ENCODE results near the gene DENND1A. TPM values are rescaled to one million over a fixed set of nuclear protein-coding genes. Genes with fewer than 3 reads are reported as not detected.
"Not testable (repeated sequence)": the region's sequence is repeated elsewhere in the genome, so short reads cannot be mapped to it uniquely, and the experiment has no call there.

Gene DENND1A
- total and polyA plus RNA-seq, 2 experiments from 2014 or later = 13.1 to 28.7 TPM

GRCh38 chr9:123944464-123944863 is 14.5 kb upstream of the DENND1A start:
- not testable (repeated sequence) for H3K79me2 ChIP-seq (replicated peaks; ENCODE audit: insufficient read depth); H3K27ac Mint-ChIP-seq; H3K27me3 Mint-ChIP-seq (ENCODE audit: insufficient read depth, low read depth, poor library complexity); H3K27ac ChIP-seq (ENCODE audit: low read depth); DNase-seq (ENCODE audit: low spot score); H3K4me1 Mint-ChIP-seq; H3K4me3 Mint-ChIP-seq; ATAC-seq; H3K9me2 ChIP-seq (ENCODE audit: insufficient read depth); H3K27me3 ChIP-seq (ENCODE audit: insufficient read depth); H4K20me1 ChIP-seq (replicated peaks; ENCODE audit: insufficient read depth); H3K4me2 ChIP-seq; H3K4me1 ChIP-seq (ENCODE audit: insufficient read depth); H3K36me3 ChIP-seq (ENCODE audit: insufficient read depth); H3K9me3 Mint-ChIP-seq; H3K36me3 Mint-ChIP-seq (ENCODE audit: low read depth); H2AFZ ChIP-seq; H3F3A ChIP-seq (replicated peaks; ENCODE audit: low read depth); H3K4me3 ChIP-seq

GRCh38 chr9:123943671-123944070 is 13.7 kb upstream of the DENND1A start:
- no peaks in the 10 kb centered on the region for H3K27me3 ChIP-seq (ENCODE audit: insufficient read depth)

GRCh38 chr9:123942542-123942941 is 12.6 kb upstream of the DENND1A start:
- Histone ChIP-seq H3K4me2 (no peak overlapping the region), H2AFZ (peak overlapping the region; percentile 72; the same call in 1 of the 2 replicates), H3K27ac (ENCODE audit: low read depth) (no peak overlapping the region), H3K4me1 (ENCODE audit: insufficient read depth) (no peaks in the 10 kb centered on the region), H3F3A (replicated peaks; ENCODE audit: low read depth) (no peaks in the 10 kb centered on the region), H3K9me2 (ENCODE audit: insufficient read depth) (no peaks in the 10 kb centered on the region), H3K27me3 (ENCODE audit: insufficient read depth) (no peaks in the 10 kb centered on the region), H3K79me2 (replicated peaks; ENCODE audit: insufficient read depth) (no peaks in the 10 kb centered on the region), H3K4me3 (no peak overlapping the region), H3K36me3 (ENCODE audit: insufficient read depth) (no peaks in the 10 kb centered on the region), H4K20me1 (replicated peaks; ENCODE audit: insufficient read depth) (no peaks in the 10 kb centered on the region)
- H3K36me3 Mint-ChIP-seq (ENCODE audit: low read depth) = no peaks in the 10 kb centered on the region
- no peak overlapping the region for H3K27ac Mint-ChIP-seq
- peaks cover 1% of the 10 kb centered on the region for H3K27me3 Mint-ChIP-seq (ENCODE audit: insufficient read depth, low read depth, poor library complexity)
- H3K4me1 Mint-ChIP-seq = no peaks in the 10 kb centered on the region; the same call in 2 of the 3 replicates
- TF ChIP-seq POLR2AphosphoS5 (IDR thresholded peaks at IDR 0.05; ENCODE audit: low read depth) = no peak
- DNase-seq (ENCODE audit: low spot score) (no peak), ATAC-seq (no peak)
- H3K4me3 Mint-ChIP-seq = no peak overlapping the region
- H3K9me3 Mint-ChIP-seq = no peaks in the 10 kb centered on the region

More at GRCh38 chr9:123943671-123944070, 13.7 kb upstream of the DENND1A start:
- Histone ChIP-seq H3K4me1 (ENCODE audit: insufficient read depth) (no peaks in the 10 kb centered on the region), H3K9me2 (ENCODE audit: insufficient read depth) (no peaks in the 10 kb centered on the region), H4K20me1 (replicated peaks; ENCODE audit: insufficient read depth) (no peaks in the 10 kb centered on the region), H2AFZ (no peak overlapping the region), H3F3A (replicated peaks; ENCODE audit: low read depth) (no peaks in the 10 kb centered on the region), H3K4me2 (no peak overlapping the region), H3K4me3 (no peak overlapping the region), H3K36me3 (ENCODE audit: insufficient read depth) (no peaks in the 10 kb centered on the region), H3K79me2 (replicated peaks; ENCODE audit: insufficient read depth) (no peaks in the 10 kb centered on the region), H3K27ac (ENCODE audit: low read depth) (no peak overlapping the region)
- H3K27me3 Mint-ChIP-seq (ENCODE audit: insufficient read depth, low read depth, poor library complexity) = peaks cover 1% of the 10 kb centered on the region
- H3K9me3 Mint-ChIP-seq = no peaks in the 10 kb centered on the region
- H3K4me3 Mint-ChIP-seq = no peak overlapping the region
- TF ChIP-seq JUNB (IDR thresholded peaks at IDR 0.05; ENCODE audit: unreplicated experiment) (no peak), REST (IDR thresholded peaks at IDR 0.05; ENCODE audit: unreplicated experiment) (no peak), ZNF331 (CRISPR knock-in tag; IDR thresholded peaks at IDR 0.05; ENCODE audit: low read depth) (no peak)
- no peaks in the 10 kb centered on the region for H3K36me3 Mint-ChIP-seq (ENCODE audit: low read depth)
- DNase-seq (ENCODE audit: low spot score) (no peak), ATAC-seq (no peak)
- H3K4me1 Mint-ChIP-seq = no peaks in the 10 kb centered on the region; the same call in 2 of the 3 replicates
- H3K27ac Mint-ChIP-seq = no peak overlapping the region
